ENCODE data around the gene CUX1. TPM values are rescaled to one million over a fixed set of nuclear protein-coding genes. Genes with fewer than 3 reads are reported as not detected.

The CUX1 gene
- total RNA-seq, 2 donors from 2014 or later = 122 to 131 TPM

GRCh38 chr7:102234801-102235550 lies 417.6 kb downstream of the CUX1 start:
- DNase-seq (no peak), ATAC-seq (no peak)
- intact Hi-C loops (cut with DNase I, micrococcal nuclease) = loop anchor here in 1 of 2 donors (10.0 kb wide), 2 partner anchors 430 to 550 kb away; no protein-coding TSS in a partner anchor

- ATAC-seq = peak; percentile 22
- intact Hi-C loops (cut with DNase I, micrococcal nuclease) = loop anchor here in 1 of 2 donors (10.0 kb wide), 2 partner anchors 431 to 551 kb away; no protein-coding TSS in a partner anchor
Measured at GRCh38 chr7:102236102-102236501, 418.7 kb downstream of the CUX1 start.

GRCh38 chr7:102236592-102237287 lies 419.3 kb downstream of the CUX1 start:
- ATAC-seq = peak; percentile 94
- DNase-seq = peak; percentile 34 to 71
- intact Hi-C loops (cut with DNase I, micrococcal nuclease) = loop anchor here in 1 of 2 donors (10.0 kb wide), 2 partner anchors 432 to 552 kb away; no protein-coding TSS in a partner anchor

More at GRCh38 chr7:102236102-102236501, 418.7 kb downstream of the CUX1 start:
- DNase-seq = no peak

- intact Hi-C loops (cut with DNase I, micrococcal nuclease) = loop anchor here in 1 of 2 donors (10.0 kb wide), 2 partner anchors 435 to 555 kb away; no protein-coding TSS in a partner anchor
- no peak for ATAC-seq
- no peak for DNase-seq
Measured at GRCh38 chr7:102239206-102239820, 421.9 kb downstream of the CUX1 start.

GRCh38 chr7:102241431-102241830 lies 424.0 kb downstream of the CUX1 start:
- ATAC-seq = no peak
- intact Hi-C loops (cut with DNase I, micrococcal nuclease) = no loop called here
- no peak for DNase-seq

- no peak for ATAC-seq
- DNase-seq = no peak
- intact Hi-C loops (cut with DNase I, micrococcal nuclease) = no loop called here
Measured at GRCh38 chr7:102244601-102245000, 427.2 kb downstream of the CUX1 start.

GRCh38 chr7:102248081-102248455 lies 430.6 kb downstream of the CUX1 start:
- intact Hi-C loops (cut with DNase I, micrococcal nuclease) = no loop called here
- DNase-seq = no peak
- ATAC-seq = no peak

GRCh38 chr7:102248456-102249395 lies 431.3 kb downstream of the CUX1 start:
- DNase-seq (no peak), ATAC-seq (no peak)
- intact Hi-C loops (cut with DNase I, micrococcal nuclease) = no loop called here

- DNase-seq (no peak), ATAC-seq (no peak)
- intact Hi-C loops (cut with DNase I, micrococcal nuclease) = no loop called here
Measured at GRCh38 chr7:102251531-102252365, 434.3 kb downstream of the CUX1 start.

- intact Hi-C loops (cut with DNase I, micrococcal nuclease) = no loop called here
- no peak for ATAC-seq
Measured at GRCh38 chr7:102252366-102252982, 435.0 kb downstream of the CUX1 start.

GRCh38 chr7:102253066-102253972 lies 435.9 kb downstream of the CUX1 start:
- intact Hi-C loops (cut with DNase I, micrococcal nuclease) = no loop called here
- ATAC-seq = no peak
- no peak for DNase-seq

More at GRCh38 chr7:102252366-102252982, 435.0 kb downstream of the CUX1 start:
- no peak for DNase-seq

- ATAC-seq (no peak), DNase-seq (no peak)
- intact Hi-C loops (cut with DNase I, micrococcal nuclease) = no loop called here
Measured at GRCh38 chr7:102253973-102254370, 436.5 kb downstream of the CUX1 start.

- DNase-seq (no peak), ATAC-seq (no peak)
- intact Hi-C loops (cut with DNase I, micrococcal nuclease) = no loop called here
Measured at GRCh38 chr7:102254521-102254920, 437.1 kb downstream of the CUX1 start.

- DNase-seq = no peak
- ATAC-seq = no peak
- intact Hi-C loops (cut with DNase I, micrococcal nuclease) = no loop called here
Measured at GRCh38 chr7:102255501-102255900, 438.1 kb downstream of the CUX1 start.

- DNase-seq = no peak
- intact Hi-C loops (cut with DNase I, micrococcal nuclease) = no loop called here
- no peak for ATAC-seq
Measured at GRCh38 chr7:102255916-102256315, 438.5 kb downstream of the CUX1 start.

GRCh38 chr7:102258073-102258748 lies 440.8 kb downstream of the CUX1 start:
- DNase-seq (no peak), ATAC-seq (no peak)
- intact Hi-C loops (cut with DNase I, micrococcal nuclease) = no loop called here
